NCI-H1694 (cell line): Measurements from ENCODE around the gene SLCO1C1.

Source experiments
- DNase-seq: peaks from one replicate; lab custom pipeline; 2025; lab: John Stamatoyannopoulos, UW

Gene SLCO1C1

GRCh38 chr12:20798554-20798953, 103.4 kb downstream of the SLCO1C1 start:
- DNase-seq, result peak; percentile 36

GRCh38 chr12:20800160-20800559, 105.0 kb downstream of the SLCO1C1 start:
- no peak for DNase-seq

GRCh38 chr12:20801035-20801434, 105.9 kb downstream of the SLCO1C1 start:
- no peak for DNase-seq
